Stimulated activated CD8-positive, alpha-beta memory T cell treated with anti-CD3 and anti-CD28 coated beads, Interleukin-7, amount 100 ng/mL, for 24 hours (primary cell): ENCODE measurements around the gene NLGN4X.

ENCODE experiments used
- DNase-seq: peaks from one replicate; pipeline ENCODE4 v3.0.0-alpha.2; 2020; ENCODE audit warnings: low read depth

NLGN4X gene

GRCh38 chrX:5867778-5868177, 360.9 kb downstream of the NLGN4X start:
- no peak for DNase-seq

- DNase-seq = no peak
Measured at GRCh38 chrX:5857232-5857631, 371.4 kb downstream of the NLGN4X start.

GRCh38 chrX:5852941-5853340, 375.7 kb downstream of the NLGN4X start:
- DNase-seq = no peak

GRCh38 chrX:5842601-5843000, 386.1 kb downstream of the NLGN4X start:
- no peak for DNase-seq
